SK-MEL-5 (cell line): ENCODE data around the gene S100A5. TPM values are rescaled to one million over a fixed set of nuclear protein-coding genes. Genes with fewer than 3 reads are reported as not detected.
A peak's percentile ranks its signal among the peaks of the same experiment; 100 is the strongest.

Source experiments
- DNase-seq: peaks from one replicate; pipeline ENCODE4 v3.0.0-alpha.2; 2016; ENCODE audit warnings: low read depth, low spot score
- in situ Hi-C: cut with HindIII; loops from 2 replicates; pipeline ENCODE4 v1.10.0; 2016; ENCODE audit warnings: low sequenced_read_pairs, high pct_unique_total_duplicates, low pct_unique_long_range_greater_than_20kb
- total RNA-seq: library from RNA; depleted of rRNA; stranded (reverse); fragments of >200 nt; shearing (Covaris generic); gene quantifications from 2 replicates; pipeline ENCODE4 v1.2.3, GENCODE V29; 2014

S100A5 gene
- total RNA-seq, 1 experiment from 2014 or later: not detected

DNA sequence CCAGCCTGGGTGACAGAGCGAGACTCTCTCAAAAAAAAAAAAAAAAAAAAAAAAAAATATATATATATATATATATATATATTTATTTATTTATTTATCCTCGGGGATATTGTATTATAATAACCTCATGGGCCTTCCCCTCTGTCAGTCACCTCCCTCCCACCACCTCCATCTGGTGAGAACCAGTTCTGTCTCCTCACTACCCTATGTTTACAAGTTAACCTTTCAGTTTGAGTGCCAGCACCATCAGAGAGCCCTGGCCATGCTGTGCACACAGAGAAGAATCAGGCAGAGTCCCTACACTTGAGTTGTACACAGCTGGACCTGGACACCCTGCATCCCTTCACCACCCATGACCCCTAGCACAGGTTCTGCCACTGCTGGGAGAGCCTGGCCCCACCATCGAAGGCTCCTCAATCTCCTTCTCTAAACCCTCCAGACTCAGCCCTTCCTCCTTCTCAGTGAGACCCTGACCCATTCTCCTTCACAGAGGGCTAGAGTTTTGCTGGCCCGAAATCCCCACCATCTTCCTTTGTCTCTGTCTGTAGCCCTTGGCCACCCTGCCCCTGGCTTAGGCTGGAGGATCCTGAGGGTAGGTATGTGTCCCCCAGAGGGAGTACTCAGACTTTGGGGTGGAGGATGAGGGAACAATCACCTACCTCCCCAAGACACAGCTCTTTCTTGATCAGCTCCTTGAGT, 1.2 kb downstream of the S100A5 start:
- in situ Hi-C loops: no loop called here
- DNase-seq: no peak

GRCh38 chr1:153538315-153538821, 2.4 kb downstream of the S100A5 start:
- in situ Hi-C loops: no loop called here
- no peak for DNase-seq

DNA sequence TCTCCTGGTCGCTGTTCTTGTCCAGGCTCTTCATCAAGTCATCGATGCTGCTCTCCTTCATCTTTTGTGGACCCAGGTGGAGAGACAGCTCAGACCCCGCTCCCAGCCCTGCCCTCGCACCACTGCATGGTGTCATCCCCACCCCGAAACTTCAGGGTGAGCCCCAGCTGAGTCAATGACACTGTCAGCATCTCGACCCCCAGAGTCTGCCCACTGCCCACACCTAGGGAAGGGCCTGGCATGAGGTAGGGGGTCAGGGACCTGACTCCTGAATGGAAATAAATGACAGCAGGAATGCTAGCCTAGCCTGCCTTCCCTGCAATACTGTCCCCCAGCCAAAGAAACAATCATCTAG, 3.4 kb downstream of the S100A5 start:
- in situ Hi-C loops: no loop called here
- no peak for DNase-seq

DNA sequence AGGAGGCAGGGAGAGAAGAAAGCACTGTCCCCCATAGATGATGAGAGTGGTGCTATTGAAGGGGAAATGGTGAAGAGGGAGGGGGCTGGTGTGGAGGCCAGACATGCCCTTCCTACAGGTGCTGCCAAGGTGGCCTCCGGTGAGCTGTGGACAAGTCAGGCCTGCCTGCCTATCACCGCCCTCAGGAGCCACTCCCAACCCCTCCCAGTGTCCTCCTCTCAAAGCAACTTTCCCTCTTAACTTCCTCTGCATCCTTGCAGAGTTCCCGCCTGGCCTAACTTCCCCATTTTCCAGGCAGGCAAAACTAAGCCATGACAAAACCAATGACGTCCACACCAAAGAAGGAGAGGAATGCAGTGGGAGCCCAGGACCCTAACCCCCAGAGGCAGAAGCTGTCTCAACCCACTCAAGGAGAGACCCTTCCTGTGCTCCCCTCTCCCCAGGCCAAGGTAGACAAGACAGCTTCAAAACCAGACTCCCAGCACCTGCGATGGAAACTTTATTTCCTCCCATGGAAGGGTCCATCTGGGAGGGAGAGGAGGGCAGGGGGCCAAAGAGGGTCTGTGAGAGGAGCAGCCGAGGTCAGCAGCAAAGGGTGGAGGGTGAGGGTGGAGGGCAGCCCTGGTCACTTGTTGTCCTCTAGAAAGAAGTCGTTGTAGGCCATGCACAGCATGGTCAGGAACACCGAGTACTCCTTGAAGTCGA, 3.9 kb downstream of the S100A5 start:
- in situ Hi-C loops: no loop called here
- DNase-seq: no peak

GRCh38 chr1:153536012-153536670, 4.6 kb downstream of the S100A5 start:
- DNase-seq: peak; percentile 60
- in situ Hi-C loops: no loop called here

DNA sequence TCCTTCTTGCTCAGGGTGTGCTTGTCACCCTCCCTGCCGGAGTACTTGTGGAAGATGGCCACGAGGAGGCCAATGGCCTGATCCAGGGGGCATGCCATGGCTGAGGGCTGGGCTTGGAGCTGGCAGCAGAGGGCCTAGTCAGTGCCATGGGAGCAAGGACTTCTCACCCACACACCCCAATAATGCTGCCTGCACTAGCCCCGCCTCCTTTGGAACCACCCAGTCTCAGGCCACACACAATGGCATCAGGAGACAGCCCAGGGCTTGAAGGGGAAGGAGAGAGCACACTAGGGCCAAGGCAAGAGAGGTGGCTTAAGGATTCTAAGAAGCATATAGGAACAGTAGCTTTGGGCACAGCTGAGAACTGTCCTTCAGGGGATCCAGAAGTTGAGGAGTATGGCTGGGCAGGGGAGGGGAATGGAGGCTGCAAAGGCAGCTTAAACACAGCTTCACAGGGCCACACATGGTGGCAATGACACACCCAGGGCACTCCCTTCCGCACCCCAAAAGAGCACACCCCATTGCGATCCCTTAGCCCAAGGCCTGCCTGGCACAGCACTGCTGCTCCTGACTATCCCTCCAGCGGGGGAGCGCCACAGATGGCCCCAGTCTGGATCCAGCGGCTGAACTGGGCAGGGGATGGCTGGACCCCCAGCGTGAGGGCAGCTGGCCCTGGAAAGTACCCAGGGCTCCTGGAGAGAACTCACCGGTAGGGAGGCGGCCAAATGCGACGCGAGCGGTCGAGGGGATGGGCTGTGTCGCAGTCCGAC, 5.3 kb downstream of the S100A5 start, which contains the start of gene S100A6:
Gene S100A6 (minus strand): TSS at position 750 of the 770 bp plus-strand sequence. CDS start 652 bp downstream, at position 98.
- in situ Hi-C loops: no loop called here
- DNase-seq: peak; percentile 34

DNA sequence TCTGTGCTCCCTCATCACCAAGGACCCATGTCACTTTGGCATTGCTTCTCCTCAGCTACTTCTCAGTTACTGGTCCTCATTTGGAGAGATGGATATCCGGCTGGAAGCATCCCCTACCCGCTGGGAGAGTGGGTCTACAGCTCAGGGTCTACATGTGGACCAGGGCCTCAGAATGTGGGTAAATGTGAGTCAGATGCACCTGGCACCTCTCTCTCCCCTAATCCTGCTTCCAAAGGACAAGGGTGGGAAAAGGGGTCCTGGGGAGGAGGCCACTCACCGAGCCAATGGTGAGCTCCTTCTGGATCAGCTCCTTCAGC, 5.9 kb downstream of the S100A5 start:
- in situ Hi-C loops: no loop called here
- DNase-seq: no peak

DNA sequence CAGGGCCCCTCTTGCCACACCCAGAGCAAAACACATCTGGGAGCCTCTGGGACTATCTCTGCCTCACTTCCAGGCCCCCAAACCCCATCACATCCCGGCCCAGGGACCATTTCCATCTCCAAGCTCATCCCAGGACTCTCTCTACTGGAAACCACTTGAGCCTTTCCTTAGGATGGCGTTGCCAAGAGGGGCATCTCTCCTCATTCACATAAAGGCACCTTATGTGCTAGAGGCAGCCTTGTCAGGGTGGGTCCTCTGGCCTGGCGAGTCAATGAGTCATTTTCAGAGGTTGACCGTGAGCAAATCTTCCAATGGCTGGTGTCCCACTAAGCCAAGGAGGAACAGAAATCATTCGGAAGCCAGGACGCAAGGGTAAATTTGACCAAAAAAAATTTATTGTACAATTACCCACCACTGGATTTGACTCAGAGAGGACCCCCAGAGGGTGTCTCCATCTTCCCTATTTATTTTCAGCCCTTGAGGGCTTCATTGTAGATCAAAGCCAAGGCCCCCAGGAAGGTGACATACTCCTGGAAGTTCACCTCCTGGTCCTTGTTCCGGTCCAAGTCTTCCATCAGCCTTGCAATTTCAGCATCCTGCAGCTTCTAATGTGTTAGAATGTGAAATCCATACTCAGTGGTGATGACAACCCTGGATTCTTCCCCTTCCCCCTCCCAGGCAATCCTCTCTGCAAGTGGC, 6.4 kb downstream of the S100A5 start:
- in situ Hi-C loops: no loop called here
- no peak for DNase-seq

DNA sequence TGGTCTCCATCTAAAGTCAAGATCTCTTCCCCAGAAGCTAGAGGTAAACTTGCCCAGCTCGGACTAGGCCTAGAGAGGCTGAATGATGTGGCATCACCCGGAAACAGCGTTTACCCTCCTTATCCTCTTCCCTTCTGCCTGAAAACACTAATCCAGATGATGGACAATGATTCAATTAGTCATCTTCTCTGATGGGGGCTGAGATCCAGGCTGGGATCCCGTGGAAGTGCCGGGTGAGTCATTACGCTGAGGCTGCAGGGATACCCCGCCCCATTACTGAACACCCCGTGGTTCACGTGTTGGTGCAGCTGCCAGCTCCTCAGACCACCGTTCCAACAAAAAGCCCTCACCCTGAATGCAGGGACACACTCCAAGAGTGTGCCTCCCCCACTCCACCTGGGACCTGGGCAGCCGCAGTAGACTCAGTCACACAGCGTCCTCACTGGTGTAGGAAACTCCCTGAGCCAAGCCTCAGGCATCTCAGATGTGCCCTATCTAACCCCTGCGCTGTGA, 7.0 kb downstream of the S100A5 start:
- in situ Hi-C loops: no loop called here
- peak; percentile 21 for DNase-seq

DNA sequence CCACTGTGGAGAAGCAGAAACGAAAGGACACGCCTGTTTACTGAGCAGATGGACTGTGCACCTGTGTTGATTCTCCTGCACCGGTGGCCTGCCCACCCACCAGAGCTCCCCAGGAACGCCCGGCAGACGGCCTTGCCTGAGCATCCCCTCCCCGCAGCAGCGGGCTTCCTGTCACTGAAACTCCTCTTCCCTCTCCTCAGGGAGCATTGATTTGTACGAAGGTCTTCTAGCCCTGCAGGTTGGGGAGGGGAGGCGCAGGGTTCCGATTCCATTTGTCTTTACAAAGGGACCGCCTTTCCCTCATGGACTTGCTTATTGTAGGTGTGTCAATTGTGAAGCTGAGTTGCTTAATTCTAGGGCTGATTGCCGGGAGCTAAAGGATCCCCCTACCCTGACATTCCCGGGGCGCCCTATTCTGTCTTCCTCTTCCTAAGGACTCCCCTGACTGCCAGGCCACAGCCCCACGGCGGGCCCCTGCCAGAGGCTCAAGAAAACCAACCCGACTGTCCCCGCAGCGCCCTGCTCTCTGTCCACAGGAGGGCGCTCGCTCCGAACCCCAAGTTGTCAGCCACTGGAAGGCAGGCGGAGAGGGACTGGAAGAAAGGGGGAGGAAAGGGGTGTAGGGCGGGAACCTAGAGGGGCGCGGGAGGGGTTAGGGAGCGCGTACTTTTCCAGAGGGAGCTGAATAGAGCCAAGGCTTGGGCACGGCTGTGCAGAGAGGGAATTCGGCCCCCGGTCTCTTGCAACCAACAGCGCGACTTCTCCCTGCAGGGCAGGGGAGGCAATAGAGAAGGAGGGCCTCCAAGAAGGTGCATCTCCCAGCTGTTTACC, 7.8 kb downstream of the S100A5 start:
- DNase-seq: peak; percentile 77
- in situ Hi-C loops: no loop called here

DNA sequence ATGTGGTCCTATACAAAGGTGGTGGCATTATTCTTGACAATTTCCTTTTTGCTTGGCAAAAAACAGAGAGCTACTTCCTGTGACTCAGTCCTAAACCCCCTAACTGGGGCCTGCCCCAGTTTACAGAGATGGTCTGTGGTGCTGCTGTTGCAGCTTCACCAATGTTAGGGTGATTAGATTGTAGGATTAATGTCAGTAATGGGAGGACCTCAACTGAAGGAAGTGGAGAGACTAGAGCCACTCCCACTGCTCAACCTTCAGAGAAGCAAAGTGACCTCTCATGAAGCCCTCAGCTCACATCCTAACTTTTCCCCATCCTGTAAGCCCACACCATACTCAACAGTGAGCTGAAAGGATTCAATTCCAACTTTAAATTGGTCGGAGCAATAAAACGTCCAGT, 8.6 kb downstream of the S100A5 start:
- no peak for DNase-seq
- in situ Hi-C loops: no loop called here

DNA sequence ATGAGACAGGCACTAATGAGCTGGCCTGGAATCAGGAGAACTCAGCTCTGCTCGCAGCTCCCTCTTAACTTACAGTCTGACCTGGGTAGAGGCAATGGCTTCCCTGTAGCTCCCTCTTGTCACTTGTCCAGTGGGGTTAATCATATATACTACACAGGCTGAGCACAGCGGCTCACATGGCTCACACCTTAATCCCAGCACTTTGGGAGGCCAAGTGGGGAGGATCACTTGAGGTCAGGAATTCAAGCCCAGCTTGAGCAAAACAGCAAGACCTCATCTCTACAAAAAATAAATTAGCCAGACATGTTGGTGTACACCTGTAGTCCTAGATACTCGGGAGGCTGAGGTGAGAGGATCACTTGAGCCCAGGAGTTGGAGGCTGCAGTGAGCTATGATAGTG, 9.1 kb downstream of the S100A5 start:
- in situ Hi-C loops: no loop called here
- DNase-seq: no peak

GRCh38 chr1:153527683-153528040, 13.1 kb downstream of the S100A5 start:
- in situ Hi-C loops: no loop called here
- no peak for DNase-seq

- in situ Hi-C loops: no loop called here
- DNase-seq: no peak
Observed at GRCh38 chr1:153527023-153527682, 13.6 kb downstream of the S100A5 start.

DNA sequence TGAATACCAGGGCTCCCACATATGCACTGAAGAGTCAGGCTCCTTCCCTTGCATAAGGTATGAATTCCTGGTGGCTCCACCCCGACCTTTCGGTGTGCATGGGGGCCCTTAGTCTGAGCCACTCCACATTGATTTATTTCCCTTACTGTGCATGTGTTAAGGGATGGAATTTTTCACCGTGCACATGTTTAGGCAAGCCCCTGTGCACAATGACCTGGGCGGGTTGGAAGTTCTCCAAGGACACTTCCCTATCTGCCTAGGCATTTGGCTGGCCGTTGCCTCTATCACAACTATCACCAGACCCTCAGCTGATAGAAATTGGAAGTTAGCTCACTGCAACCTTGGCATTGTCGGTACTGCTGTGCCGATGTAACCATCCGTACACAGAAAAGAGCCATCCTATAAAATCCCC, 14.6 kb downstream of the S100A5 start:
- in situ Hi-C loops: no loop called here
- no peak for DNase-seq

- in situ Hi-C loops: no loop called here
- no peak for DNase-seq
Observed at GRCh38 chr1:153525088-153525728, 15.5 kb downstream of the S100A5 start.
